ENCODE results near the gene MDM4.

DNA sequence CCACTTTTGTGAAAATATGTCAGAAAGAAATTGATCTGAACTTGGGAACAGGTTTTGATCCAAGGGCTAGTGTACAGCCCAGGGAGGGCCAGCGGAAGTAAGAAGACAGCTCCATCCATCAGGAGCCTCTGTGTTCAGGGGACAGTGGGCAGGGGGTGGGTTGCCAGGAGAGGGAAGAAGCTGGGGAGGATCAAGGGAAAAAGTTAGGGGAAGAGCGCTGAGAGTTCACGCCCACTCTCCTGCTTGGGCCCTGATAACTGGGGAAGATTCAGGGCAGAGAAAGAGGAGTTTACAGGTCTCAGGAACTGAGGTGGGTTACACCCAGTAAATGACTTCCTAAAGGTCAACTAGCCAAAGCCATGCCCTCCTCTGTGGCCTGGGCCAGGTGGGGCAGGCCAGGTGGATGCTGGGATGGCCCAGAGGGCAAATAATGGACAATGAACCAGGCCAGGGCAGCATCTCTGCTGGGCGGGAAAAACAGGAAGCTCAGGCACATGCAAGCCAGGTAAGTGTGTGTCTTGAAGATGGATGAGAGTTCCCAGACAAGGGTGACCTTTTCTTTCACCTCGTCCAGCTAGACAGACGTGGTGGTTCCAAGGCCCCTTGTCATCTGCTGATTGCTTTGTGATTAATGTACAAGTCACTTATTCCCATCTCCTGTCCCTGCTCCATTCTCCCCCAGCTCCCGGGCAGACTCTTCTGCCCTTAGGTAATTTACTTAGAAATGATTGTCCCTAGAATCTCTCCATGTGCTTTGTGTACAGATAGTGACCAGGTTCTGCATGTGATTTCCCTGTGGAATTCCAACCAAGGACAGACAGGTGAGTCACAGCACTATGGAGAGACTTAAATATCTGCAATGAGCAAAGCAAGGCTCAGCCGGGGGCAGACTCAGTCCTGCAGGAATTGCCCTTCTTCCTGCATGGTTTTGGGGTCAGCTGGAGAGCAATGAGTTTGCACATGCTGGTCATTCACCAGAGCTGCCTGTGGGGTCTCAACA lies 57.0 kb downstream of the MDM4 start:
- TF ChIP-seq POLR2A (IDR thresholded peaks at IDR 0.05; ENCODE audit: low read length), result no peak
- TF ChIP-seq GATA1 (IDR thresholded peaks at IDR 0.05; ENCODE audit: low read depth, low read length), result no peak
